ENCODE results near the gene ATP1B3.
"Not testable (repeated sequence)": the region's sequence is repeated elsewhere in the genome, so short reads cannot be mapped to it uniquely, and the experiment has no call there.

ATP1B3 gene

DNA sequence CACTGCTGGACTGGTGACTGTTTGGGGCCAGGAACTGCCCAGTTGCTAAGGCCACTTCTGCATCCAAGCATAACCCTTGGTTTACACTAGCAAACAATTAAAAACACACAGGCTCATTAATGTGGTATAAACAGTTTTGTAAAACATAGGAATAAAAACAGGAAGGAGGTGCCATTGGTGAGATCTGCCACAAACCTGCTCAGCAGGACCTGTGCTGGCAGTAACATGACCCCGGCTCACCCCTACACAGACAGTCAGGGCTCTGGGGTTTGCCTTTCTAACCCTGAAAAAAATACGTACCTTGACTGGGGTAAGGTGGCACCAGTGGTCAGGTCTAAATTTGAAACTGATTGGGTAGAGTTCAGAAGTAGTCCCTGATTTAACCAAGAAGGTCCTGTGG is 76.2 kb downstream of the ATP1B3 start:
- Histone ChIP-seq H3K4me1 (ENCODE audit: control insufficient read depth, insufficient read depth, low read length) (no peaks in the 10 kb centered on the region), H3K9ac (ENCODE audit: low read depth, low read length) (no peak overlapping the region), H3K36me3 (ENCODE audit: control insufficient read depth, insufficient read depth, low read length) (peaks cover 4% of the 10 kb centered on the region)

DNA sequence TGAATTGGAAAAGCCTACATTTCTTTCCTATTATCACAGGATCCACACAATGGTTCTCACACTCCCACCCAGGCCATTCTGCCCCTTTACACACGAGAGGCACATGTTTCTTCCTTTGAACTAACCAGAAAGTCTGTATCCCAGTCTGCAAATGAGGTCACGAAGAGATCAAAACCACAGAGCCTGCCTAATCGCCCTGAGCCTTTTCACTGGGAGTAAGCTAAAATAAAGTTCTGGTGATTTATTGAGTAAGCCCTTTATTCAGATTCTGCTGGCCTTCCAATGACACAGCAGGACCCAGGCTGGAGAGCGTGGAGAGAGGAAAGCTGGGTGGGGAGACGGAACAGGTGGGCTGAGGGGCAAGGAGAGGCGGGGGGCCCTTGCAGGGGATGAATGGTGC is 78.7 kb downstream of the ATP1B3 start:
- Histone ChIP-seq H3K36me3 (ENCODE audit: control insufficient read depth, insufficient read depth, low read length) (peaks cover 4% of the 10 kb centered on the region), H3K9ac (ENCODE audit: low read depth, low read length) (no peak overlapping the region), H3K27me3 (ENCODE audit: control insufficient read depth, insufficient read depth, low read length) (no peaks in the 10 kb centered on the region), H3K4me1 (ENCODE audit: control insufficient read depth, insufficient read depth, low read length) (no peaks in the 10 kb centered on the region), H3K9me3 (ENCODE audit: control insufficient read depth, insufficient read depth, low read length) (no peaks in the 10 kb centered on the region), H3K4me3 (ENCODE audit: low read depth, low read length) (no peak overlapping the region)

More for the DNA sequence above, 76.2 kb downstream of the ATP1B3 start:
- Histone ChIP-seq H3K9me3 (ENCODE audit: control insufficient read depth, insufficient read depth, low read length) (no peaks in the 10 kb centered on the region), H3K27me3 (ENCODE audit: control insufficient read depth, insufficient read depth, low read length) (no peaks in the 10 kb centered on the region), H3K4me3 (ENCODE audit: low read depth, low read length) (no peak overlapping the region)

- Histone ChIP-seq H3K4me1 (ENCODE audit: control insufficient read depth, insufficient read depth, low read length) (no peaks in the 10 kb centered on the region), H3K36me3 (ENCODE audit: control insufficient read depth, insufficient read depth, low read length) (peaks cover 9% of the 10 kb centered on the region), H3K9ac (ENCODE audit: low read depth, low read length) (no peak overlapping the region), H3K27me3 (ENCODE audit: control insufficient read depth, insufficient read depth, low read length) (no peaks in the 10 kb centered on the region), H3K9me3 (ENCODE audit: control insufficient read depth, insufficient read depth, low read length) (no peaks in the 10 kb centered on the region), H3K4me3 (ENCODE audit: low read depth, low read length) (no peak overlapping the region)
These were observed 83.4 kb downstream of the ATP1B3 start for GRCh38 chr3:141959589-141960554.

GRCh38 chr3:141960731-141961130 is 84.3 kb downstream of the ATP1B3 start:
- Histone ChIP-seq H3K9me3 (ENCODE audit: control insufficient read depth, insufficient read depth, low read length) (no peaks in the 10 kb centered on the region), H3K9ac (ENCODE audit: low read depth, low read length) (no peak overlapping the region), H3K36me3 (ENCODE audit: control insufficient read depth, insufficient read depth, low read length) (peaks cover 9% of the 10 kb centered on the region), H3K4me3 (ENCODE audit: low read depth, low read length) (no peak overlapping the region), H3K27me3 (ENCODE audit: control insufficient read depth, insufficient read depth, low read length) (no peaks in the 10 kb centered on the region), H3K4me1 (ENCODE audit: control insufficient read depth, insufficient read depth, low read length) (no peaks in the 10 kb centered on the region)

GRCh38 chr3:141963301-141963700 is 86.9 kb downstream of the ATP1B3 start:
- peaks cover 12% of the 10 kb centered on the region for H3K36me3 ChIP-seq (ENCODE audit: control insufficient read depth, insufficient read depth, low read length)
- H3K27me3 ChIP-seq (ENCODE audit: control insufficient read depth, insufficient read depth, low read length), result no peaks in the 10 kb centered on the region
- no peaks in the 10 kb centered on the region for H3K4me1 ChIP-seq (ENCODE audit: control insufficient read depth, insufficient read depth, low read length)
- H3K9ac ChIP-seq (ENCODE audit: low read depth, low read length), result no peak overlapping the region
- H3K4me3 ChIP-seq (ENCODE audit: low read depth, low read length), result no peak overlapping the region
- no peaks in the 10 kb centered on the region for H3K9me3 ChIP-seq (ENCODE audit: control insufficient read depth, insufficient read depth, low read length)

GRCh38 chr3:141965471-141965870 is 89.0 kb downstream of the ATP1B3 start:
- Histone ChIP-seq H3K9me3 (ENCODE audit: control insufficient read depth, insufficient read depth, low read length) (no peaks in the 10 kb centered on the region), H3K9ac (ENCODE audit: low read depth, low read length) (no peak overlapping the region), H3K4me1 (ENCODE audit: control insufficient read depth, insufficient read depth, low read length) (no peaks in the 10 kb centered on the region), H3K36me3 (ENCODE audit: control insufficient read depth, insufficient read depth, low read length) (peaks cover 12% of the 10 kb centered on the region), H3K27me3 (ENCODE audit: control insufficient read depth, insufficient read depth, low read length) (no peaks in the 10 kb centered on the region), H3K4me3 (ENCODE audit: low read depth, low read length) (no peak overlapping the region)

DNA sequence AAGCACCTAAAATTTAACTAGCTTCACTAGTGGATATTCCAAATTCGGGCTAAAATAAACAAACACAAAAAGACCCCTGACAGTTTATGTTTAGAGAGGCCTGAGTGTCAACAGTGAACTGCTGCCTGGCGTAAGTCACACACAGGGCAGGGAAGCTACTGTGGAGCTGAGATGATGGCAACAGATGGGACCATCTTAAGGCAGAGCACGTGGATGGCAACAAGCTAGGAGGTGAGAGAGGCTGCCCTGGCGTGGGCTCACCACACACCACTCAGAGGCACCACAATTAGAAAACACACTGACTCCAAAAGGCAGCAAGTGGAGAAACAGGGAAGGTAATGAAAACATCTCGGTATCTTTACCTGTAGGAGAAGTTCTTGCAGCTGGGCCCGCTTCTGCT is 93.3 kb downstream of the ATP1B3 start:
- Histone ChIP-seq H3K9ac (ENCODE audit: low read depth, low read length) (no peak overlapping the region), H3K27me3 (ENCODE audit: control insufficient read depth, insufficient read depth, low read length) (no peaks in the 10 kb centered on the region), H3K4me3 (ENCODE audit: low read depth, low read length) (no peak overlapping the region), H3K36me3 (ENCODE audit: control insufficient read depth, insufficient read depth, low read length) (peaks cover 11% of the 10 kb centered on the region), H3K4me1 (ENCODE audit: control insufficient read depth, insufficient read depth, low read length) (no peaks in the 10 kb centered on the region), H3K9me3 (ENCODE audit: control insufficient read depth, insufficient read depth, low read length) (no peaks in the 10 kb centered on the region)

- Histone ChIP-seq H3K9me3 (ENCODE audit: control insufficient read depth, insufficient read depth, low read length) (no peaks in the 10 kb centered on the region), H3K4me1 (ENCODE audit: control insufficient read depth, insufficient read depth, low read length) (no peaks in the 10 kb centered on the region), H3K27me3 (ENCODE audit: control insufficient read depth, insufficient read depth, low read length) (no peaks in the 10 kb centered on the region), H3K9ac (ENCODE audit: low read depth, low read length) (no peak overlapping the region), H3K36me3 (ENCODE audit: control insufficient read depth, insufficient read depth, low read length) (peaks cover 11% of the 10 kb centered on the region), H3K4me3 (ENCODE audit: low read depth, low read length) (no peak overlapping the region)
These were observed 95.1 kb downstream of the ATP1B3 start for GRCh38 chr3:141971571-141971970.

DNA sequence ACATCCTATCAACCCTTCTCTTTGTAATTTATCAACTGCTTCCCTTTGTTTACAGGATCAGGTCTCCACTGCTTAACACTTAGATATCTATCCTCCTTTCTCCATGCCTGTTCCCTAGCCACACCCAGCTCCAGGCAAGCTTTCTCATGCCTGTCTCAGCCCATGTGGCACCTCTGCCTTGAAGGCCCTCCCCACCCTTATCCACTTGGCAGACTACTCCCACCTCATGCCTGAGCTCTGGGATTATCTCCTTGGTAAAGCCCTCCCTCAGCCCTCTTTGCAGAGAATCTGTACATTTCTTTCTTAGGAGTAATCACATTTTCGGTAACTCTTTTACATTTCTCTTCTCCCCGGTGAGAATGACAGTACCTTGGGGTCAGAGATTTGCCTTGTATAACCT is 96.0 kb downstream of the ATP1B3 start:
- Histone ChIP-seq H3K4me1 (ENCODE audit: control insufficient read depth, insufficient read depth, low read length) (no peaks in the 10 kb centered on the region), H3K36me3 (ENCODE audit: control insufficient read depth, insufficient read depth, low read length) (peaks cover 9% of the 10 kb centered on the region), H3K4me3 (ENCODE audit: low read depth, low read length) (no peak overlapping the region)

DNA sequence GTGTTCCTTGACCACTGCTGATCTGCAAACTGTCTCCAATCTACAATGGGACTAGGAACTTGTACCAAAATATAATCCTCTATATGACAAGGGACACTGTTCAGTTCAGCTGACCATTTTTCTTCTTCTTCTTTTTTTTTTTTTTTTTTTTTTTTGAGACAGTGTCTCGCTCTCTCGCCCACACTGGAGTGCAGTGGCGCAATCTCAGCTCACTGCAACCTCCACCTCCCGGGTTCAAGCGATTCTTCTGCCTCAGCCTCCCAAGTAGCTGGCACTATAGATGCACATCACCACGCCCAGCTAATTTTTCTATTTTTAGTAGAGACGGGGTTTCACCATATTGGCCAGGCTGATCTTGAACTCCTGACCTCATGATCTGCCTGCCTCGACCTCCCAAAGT is 98.3 kb downstream of the ATP1B3 start:
- not testable (repeated sequence) for H3K4me1 ChIP-seq (ENCODE audit: control insufficient read depth, insufficient read depth, low read length); H3K27me3 ChIP-seq (ENCODE audit: control insufficient read depth, insufficient read depth, low read length); H3K9me3 ChIP-seq (ENCODE audit: control insufficient read depth, insufficient read depth, low read length); H3K9ac ChIP-seq (ENCODE audit: low read depth, low read length); H3K36me3 ChIP-seq (ENCODE audit: control insufficient read depth, insufficient read depth, low read length); H3K4me3 ChIP-seq (ENCODE audit: low read depth, low read length)

More for the DNA sequence above, 96.0 kb downstream of the ATP1B3 start:
- no peak overlapping the region for H3K9ac ChIP-seq (ENCODE audit: low read depth, low read length)
- H3K27me3 ChIP-seq (ENCODE audit: control insufficient read depth, insufficient read depth, low read length), result no peaks in the 10 kb centered on the region
- H3K9me3 ChIP-seq (ENCODE audit: control insufficient read depth, insufficient read depth, low read length), result no peaks in the 10 kb centered on the region

Measured in iPS-15b (cell line).